Colonic mucosa (tissue), 4 donors: ENCODE results near the gene PDE9A. TPM values are rescaled to one million over a fixed set of nuclear protein-coding genes. Genes with fewer than 3 reads are reported as not detected.

Experiments
- DNase-seq: peaks from one replicate; pipeline ENCODE4 v3.0.0-alpha.2; 2020
- H3K27ac ChIP-seq: fragments of 200-600 bp; one replicate; pipeline ENCODE4 v1.8.0; 2021
- H3K27me3 ChIP-seq: fragments of 200-600 bp; one replicate; pipeline ENCODE4 v1.8.0; 2021
- H3K36me3 ChIP-seq: fragments of 200-600 bp; one replicate; pipeline ENCODE4 v1.8.0; 2021
- H3K4me1 ChIP-seq: fragments of 200-600 bp; one replicate; pipeline ENCODE4 v1.8.0; 2021; ENCODE audit warnings: mild to moderate bottlenecking
- H3K4me3 ChIP-seq: fragments of 200-600 bp; one replicate; pipeline ENCODE4 v1.8.0; 2021
- H3K9ac ChIP-seq, 2 donors: one replicate each; pipeline ENCODE4 v1.7.0; 2013; ENCODE audit warnings: control low read depth in 2 of 2, low read depth in 2 of 2, low read length in 2 of 2
- H3K9me3 ChIP-seq: fragments of 200-600 bp; one replicate; pipeline ENCODE4 v1.8.0; 2021
- intact Hi-C: fragments of 100-400 bp; cut with DNase I; formaldehyde crosslinking; loops from one replicate; pipeline ENCODE4 v1.14.1; 2022
- total RNA-seq, 2 donors: library from RNA; stranded (reverse); fragmentation: NEBNext Ultra II Directional in 1 of 2; extraction: Animal tissue kit (Norgen Biotek cat#: 25700) in 1 of 2; gene quantifications; one replicate each; pipeline ENCODE4 v1.2.1, GENCODE V29; 2021
- TF ChIP-seq, protein P1 (sequence below): fragments of 200-600 bp; IDR thresholded peaks from one replicate; pipeline ENCODE4 v1.8.0; 2022; ENCODE audit warnings: antibody characterized with exemption, mild to moderate bottlenecking
- donor health status: healthy.
- donor health status: DM: no; HTN: no; CAD: no.
- donor health status: DM: no; HTN: no; CAD: no.

Gene PDE9A
- total RNA-seq, 2 donors from 2014 or later: 37.5 to 56.0 TPM

DNA sequence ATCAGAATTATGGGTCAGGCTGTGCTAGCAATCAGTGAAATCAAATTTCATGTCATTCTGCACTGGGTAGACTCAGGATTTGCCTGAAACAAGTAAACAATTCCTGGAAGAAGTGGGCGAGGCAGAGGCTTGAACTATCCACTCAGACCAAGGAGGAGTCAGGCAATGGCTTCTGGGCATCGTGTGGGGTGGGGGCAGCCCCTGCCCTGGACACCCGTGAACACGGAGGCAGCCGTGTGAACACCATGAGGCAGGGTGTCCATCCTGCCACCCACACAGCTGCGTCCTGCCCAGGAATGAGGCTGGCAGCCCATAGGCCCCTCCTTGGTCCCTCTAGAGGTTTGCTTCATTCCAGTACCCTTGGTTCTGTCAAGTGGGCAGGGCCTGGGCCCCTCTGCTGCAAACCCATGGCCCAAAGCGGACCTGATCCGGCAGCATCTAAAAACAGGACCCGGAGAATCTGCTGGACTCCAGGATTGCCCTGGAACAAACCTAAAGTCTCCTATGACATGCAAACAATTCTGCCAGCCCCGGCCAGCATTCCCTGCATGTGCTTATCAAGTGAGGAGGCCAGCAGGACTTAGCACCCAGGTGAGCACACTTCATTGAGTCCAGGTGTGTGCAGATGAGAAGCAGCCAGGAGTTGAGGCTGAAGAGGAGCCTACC, 69.5 kb downstream of the PDE9A start:
- Histone ChIP-seq H3K27me3 (no peaks in the 10 kb centered on the region), H3K27ac (peak overlapping the region; percentile 66), H3K9me3 (no peaks in the 10 kb centered on the region), H3K9ac (peak overlapping the region; percentile 38 to 89), H3K4me3 (no peak overlapping the region), H3K36me3 (no peaks in the 10 kb centered on the region), H3K4me1 (peaks cover 25% of the 10 kb centered on the region)
- intact Hi-C loops: loop anchor here (5.0 kb wide), 1 partner anchor 66 kb away; no protein-coding TSS in a partner anchor
- TF ChIP-seq, protein P1, sequence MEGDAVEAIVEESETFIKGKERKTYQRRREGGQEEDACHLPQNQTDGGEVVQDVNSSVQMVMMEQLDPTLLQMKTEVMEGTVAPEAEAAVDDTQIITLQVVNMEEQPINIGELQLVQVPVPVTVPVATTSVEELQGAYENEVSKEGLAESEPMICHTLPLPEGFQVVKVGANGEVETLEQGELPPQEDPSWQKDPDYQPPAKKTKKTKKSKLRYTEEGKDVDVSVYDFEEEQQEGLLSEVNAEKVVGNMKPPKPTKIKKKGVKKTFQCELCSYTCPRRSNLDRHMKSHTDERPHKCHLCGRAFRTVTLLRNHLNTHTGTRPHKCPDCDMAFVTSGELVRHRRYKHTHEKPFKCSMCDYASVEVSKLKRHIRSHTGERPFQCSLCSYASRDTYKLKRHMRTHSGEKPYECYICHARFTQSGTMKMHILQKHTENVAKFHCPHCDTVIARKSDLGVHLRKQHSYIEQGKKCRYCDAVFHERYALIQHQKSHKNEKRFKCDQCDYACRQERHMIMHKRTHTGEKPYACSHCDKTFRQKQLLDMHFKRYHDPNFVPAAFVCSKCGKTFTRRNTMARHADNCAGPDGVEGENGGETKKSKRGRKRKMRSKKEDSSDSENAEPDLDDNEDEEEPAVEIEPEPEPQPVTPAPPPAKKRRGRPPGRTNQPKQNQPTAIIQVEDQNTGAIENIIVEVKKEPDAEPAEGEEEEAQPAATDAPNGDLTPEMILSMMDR: no peak
- peak; percentile 54 for DNase-seq

DNA sequence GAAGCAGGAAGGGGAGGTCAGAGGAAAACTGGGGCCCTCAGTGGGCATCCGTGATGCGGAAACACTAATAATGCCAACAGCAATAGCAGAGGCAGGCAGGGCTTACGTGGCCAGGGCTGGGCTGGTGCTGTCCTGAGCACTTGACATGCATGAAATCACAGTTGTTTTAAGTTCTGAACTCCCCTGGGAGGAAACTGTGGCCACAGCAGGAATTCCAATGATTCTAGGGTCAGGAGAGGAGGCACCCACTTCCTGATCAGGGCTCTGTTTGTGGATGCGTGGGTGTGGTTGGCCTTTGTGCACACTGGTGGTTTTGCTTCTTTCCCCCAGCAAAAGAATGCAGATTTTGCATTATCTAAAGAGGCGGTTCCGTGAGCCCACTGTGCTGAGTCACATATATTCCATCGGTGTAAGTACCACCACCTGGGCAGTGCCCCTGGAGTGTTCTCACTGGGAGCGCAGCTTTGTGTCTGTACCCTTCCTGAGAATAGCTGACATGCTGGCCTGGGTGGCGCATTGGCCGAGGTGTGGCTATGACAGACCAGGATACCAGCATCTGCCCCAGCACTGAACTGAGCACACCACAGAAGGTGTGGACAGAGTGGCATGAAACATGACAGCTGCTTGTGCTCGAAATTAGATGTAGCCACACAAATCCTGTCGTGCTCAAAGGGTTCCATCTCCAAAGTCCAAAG, 71.0 kb downstream of the PDE9A start:
- DNase-seq: peak; percentile 78
- H3K27me3 ChIP-seq: no peaks in the 10 kb centered on the region
- peak overlapping the region; percentile 25 for H3K27ac ChIP-seq
- H3K4me1 ChIP-seq: peaks cover 25% of the 10 kb centered on the region
- TF ChIP-seq, protein P1: no peak
- no peaks in the 10 kb centered on the region for H3K9me3 ChIP-seq
- H3K36me3 ChIP-seq: no peaks in the 10 kb centered on the region
- intact Hi-C loops: loop anchor here (5.0 kb wide), 1 partner anchor 67 kb away; no protein-coding TSS in a partner anchor
- H3K9ac ChIP-seq: peak overlapping the region; percentile 48 to 89
- no peak overlapping the region for H3K4me3 ChIP-seq

DNA sequence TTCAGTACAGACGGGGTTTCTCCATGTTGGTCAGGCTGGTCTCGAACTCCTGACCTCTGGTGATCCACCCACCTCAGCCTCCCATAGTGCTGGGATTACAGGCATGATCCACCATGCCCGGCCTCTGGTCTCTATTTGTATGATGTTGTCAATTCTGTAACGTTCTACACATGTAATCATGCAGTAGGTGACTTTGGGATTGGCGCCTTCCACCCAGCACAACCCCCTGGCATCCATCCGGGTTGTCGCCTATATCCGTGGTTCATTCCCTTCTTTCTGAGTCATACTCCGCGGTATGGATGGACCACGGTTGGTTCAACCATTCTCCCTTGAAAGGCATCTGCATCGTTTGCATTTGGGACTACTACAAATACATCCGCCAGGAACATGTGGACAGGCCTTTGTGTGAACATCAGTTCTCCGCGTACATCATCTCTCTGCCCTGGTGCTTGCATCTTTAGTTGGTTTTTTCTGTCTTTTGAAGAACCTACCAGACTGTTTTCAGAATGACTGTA, 72.1 kb downstream of the PDE9A start:
- Histone ChIP-seq H3K27ac (peak overlapping the region; percentile 25), H3K4me3 (no peak overlapping the region), H3K4me1 (peaks cover 25% of the 10 kb centered on the region), H3K27me3 (no peaks in the 10 kb centered on the region), H3K9me3 (no peaks in the 10 kb centered on the region), H3K9ac (peak overlapping the region in 1 of 2 donors; percentile 89), H3K36me3 (no peaks in the 10 kb centered on the region)
- TF ChIP-seq, protein P1: no peak
- DNase-seq: no peak
- intact Hi-C loops: no loop called here

DNA sequence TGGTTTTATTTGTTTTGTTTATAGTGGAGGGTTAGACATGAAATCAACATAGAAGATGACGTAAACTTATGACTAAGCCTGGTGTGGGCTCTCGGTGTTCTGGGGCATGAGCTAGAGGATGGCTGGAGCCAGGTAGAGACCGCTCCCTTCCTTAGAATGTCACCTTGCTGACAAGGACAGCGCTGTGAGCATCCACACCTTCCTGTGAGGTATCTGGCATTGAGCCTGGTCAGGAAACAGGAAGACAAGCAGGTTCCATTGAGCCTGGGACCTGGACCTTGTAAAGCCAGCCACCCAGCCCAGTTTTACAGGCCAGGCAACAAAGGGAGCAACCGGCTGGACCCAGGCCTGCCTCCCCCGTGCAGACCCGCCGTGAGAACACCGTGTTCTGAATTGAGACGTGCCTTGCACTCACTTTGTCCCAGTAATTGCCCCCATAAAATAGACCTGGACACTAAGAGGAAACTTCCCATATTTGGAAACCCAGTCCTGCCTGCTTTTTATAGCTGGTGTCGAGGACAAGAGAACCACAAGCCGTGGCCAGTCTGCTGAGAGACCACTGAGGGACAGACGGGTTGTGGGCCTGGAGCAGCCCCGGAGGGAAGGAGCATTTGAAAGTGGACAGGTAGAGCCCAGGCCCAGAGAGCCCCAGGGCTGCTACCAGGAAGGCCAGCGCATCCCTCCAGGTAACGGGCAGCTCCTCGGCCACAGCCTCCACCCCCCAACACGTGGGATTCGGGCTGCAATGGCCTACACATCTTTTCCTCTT, 78.0 kb downstream of the PDE9A start:
- intact Hi-C loops: loop anchor here (10.0 kb wide), 1 partner anchor 83 kb away; no protein-coding TSS in a partner anchor
- H3K4me1 ChIP-seq: peaks cover 12% of the 10 kb centered on the region

More for the DNA sequence above, 78.0 kb downstream of the PDE9A start:
- Histone ChIP-seq H3K9me3 (no peaks in the 10 kb centered on the region), H3K9ac (peak overlapping the region; percentile 61 to 73), H3K27me3 (no peaks in the 10 kb centered on the region), H3K4me3 (no peak overlapping the region), H3K27ac (peak overlapping the region; percentile 66), H3K36me3 (no peaks in the 10 kb centered on the region)
- DNase-seq: peak; percentile 90
- TF ChIP-seq, protein P1: no peak
